ENCODE results near the gene CACNA2D2. TPM values are rescaled to one million over a fixed set of nuclear protein-coding genes. Genes with fewer than 3 reads are reported as not detected.

The CACNA2D2 gene
- total and polyA plus RNA-seq, 7 donors, result 0.14 to 1.6 (median 0.83) TPM

GRCh38 chr3:50319181-50319893 is 184.1 kb downstream of the CACNA2D2 start:
- intact Hi-C loops (cut with DNase I), result no loop called here
- DNase-seq (peak in 1 of 2 donors; percentile 10), ATAC-seq (no peak)
- H3K9me3 ChIP-seq, result no peaks in the 10 kb centered on the region
- no peak overlapping the region for H3K27ac ChIP-seq
- TF ChIP-seq, protein P1, sequence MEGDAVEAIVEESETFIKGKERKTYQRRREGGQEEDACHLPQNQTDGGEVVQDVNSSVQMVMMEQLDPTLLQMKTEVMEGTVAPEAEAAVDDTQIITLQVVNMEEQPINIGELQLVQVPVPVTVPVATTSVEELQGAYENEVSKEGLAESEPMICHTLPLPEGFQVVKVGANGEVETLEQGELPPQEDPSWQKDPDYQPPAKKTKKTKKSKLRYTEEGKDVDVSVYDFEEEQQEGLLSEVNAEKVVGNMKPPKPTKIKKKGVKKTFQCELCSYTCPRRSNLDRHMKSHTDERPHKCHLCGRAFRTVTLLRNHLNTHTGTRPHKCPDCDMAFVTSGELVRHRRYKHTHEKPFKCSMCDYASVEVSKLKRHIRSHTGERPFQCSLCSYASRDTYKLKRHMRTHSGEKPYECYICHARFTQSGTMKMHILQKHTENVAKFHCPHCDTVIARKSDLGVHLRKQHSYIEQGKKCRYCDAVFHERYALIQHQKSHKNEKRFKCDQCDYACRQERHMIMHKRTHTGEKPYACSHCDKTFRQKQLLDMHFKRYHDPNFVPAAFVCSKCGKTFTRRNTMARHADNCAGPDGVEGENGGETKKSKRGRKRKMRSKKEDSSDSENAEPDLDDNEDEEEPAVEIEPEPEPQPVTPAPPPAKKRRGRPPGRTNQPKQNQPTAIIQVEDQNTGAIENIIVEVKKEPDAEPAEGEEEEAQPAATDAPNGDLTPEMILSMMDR (IDR thresholded peaks at IDR 0.05), result no peak
- peaks cover 55% of the 10 kb centered on the region for H3K4me1 ChIP-seq
- 68 to 83% (median 75%) methylated on average over 16 of the region's 16 CpGs for WGBS, 3 donors
- H3K27me3 ChIP-seq (ENCODE audit: insufficient read depth in 3 of 3, low read length in 2 of 3), result no peaks in the 10 kb centered on the region
- peak overlapping the region; percentile 90 for H3K4me3 ChIP-seq
- peaks cover 0 to 42% of the 10 kb centered on the region in 2 donors for H3K36me3 ChIP-seq (ENCODE audit: insufficient read depth in 1 of 2, low read depth in 1 of 2)

- WGBS, 3 donors, result 68 to 74% (median 74%) methylated on average over 10 of the region's 10 CpGs
- Histone ChIP-seq H3K36me3 (ENCODE audit: insufficient read depth in 1 of 2, low read depth in 1 of 2) (peaks cover 0 to 42% of the 10 kb centered on the region in 2 donors), H3K27ac (no peak overlapping the region), H3K4me3 (peak overlapping the region; percentile 90), H3K9me3 (no peaks in the 10 kb centered on the region), H3K4me1 (peaks cover 55% of the 10 kb centered on the region), H3K27me3 (ENCODE audit: insufficient read depth in 3 of 3, low read length in 2 of 3) (no peaks in the 10 kb centered on the region)
- ATAC-seq (no peak), DNase-seq (peak in 1 of 2 donors; percentile 15)
- TF ChIP-seq, protein P1 (IDR thresholded peaks at IDR 0.05), result no peak
- intact Hi-C loops (cut with DNase I), result no loop called here
Measured at GRCh38 chr3:50318615-50319014, 184.8 kb downstream of the CACNA2D2 start.

- Histone ChIP-seq H3K4me3 (peak overlapping the region; percentile 90), H3K27ac (no peak overlapping the region), H3K9me3 (no peaks in the 10 kb centered on the region), H3K4me1 (peaks cover 55% of the 10 kb centered on the region), H3K36me3 (ENCODE audit: insufficient read depth in 1 of 2, low read depth in 1 of 2) (peaks cover 0 to 42% of the 10 kb centered on the region in 2 donors), H3K27me3 (ENCODE audit: insufficient read depth in 3 of 3, low read length in 2 of 3) (no peaks in the 10 kb centered on the region)
- intact Hi-C loops (cut with DNase I), result no loop called here
- TF ChIP-seq, protein P1 (IDR thresholded peaks at IDR 0.05), result no peak
- no peak for DNase-seq
- no peak for ATAC-seq
- 82 to 84% (median 83%) methylated on average over 11 of the region's 11 CpGs for WGBS, 3 donors
Measured at GRCh38 chr3:50318163-50318562, 185.3 kb downstream of the CACNA2D2 start.

GRCh38 chr3:50317300-50317699 is 186.1 kb downstream of the CACNA2D2 start:
- ATAC-seq (no peak), DNase-seq (no peak)
- Histone ChIP-seq H3K36me3 (ENCODE audit: insufficient read depth in 1 of 2, low read depth in 1 of 2) (peaks cover 0 to 42% of the 10 kb centered on the region in 2 donors), H3K9me3 (no peaks in the 10 kb centered on the region), H3K27ac (no peak overlapping the region), H3K4me1 (peaks cover 52% of the 10 kb centered on the region), H3K4me3 (no peak overlapping the region), H3K27me3 (ENCODE audit: insufficient read depth in 3 of 3, low read length in 2 of 3) (no peaks in the 10 kb centered on the region)
- intact Hi-C loops (cut with DNase I), result no loop called here
- 51 to 62% (median 58%) methylated on average over 6 of the region's 6 CpGs for WGBS, 3 donors
- TF ChIP-seq, protein P1 (IDR thresholded peaks at IDR 0.05), result no peak

All from psoas muscle (tissue), 8 donors.